ENCODE data around the gene LRRC40. TPM values are rescaled to one million over a fixed set of nuclear protein-coding genes. Genes with fewer than 3 reads are reported as not detected.

Gene LRRC40
- total RNA-seq: 22.6 and 23.4 TPM in 2 replicates

GRCh38 chr1:70205434-70206118 lies at the start of gene LRRC40:
Gene LRRC40, minus strand, starts transcription at chr1:70205579. Its CDS starts 39 bp downstream, at chr1:70205540.
- Mint-ChIP-seq H3K4me3 (peak within 1 kb of the TSS; percentile 100), H3K9me3 (no peaks in the 10 kb centered on the region), H3K36me3 (ENCODE audit: low read depth) (peaks cover 23% of the 10 kb centered on the region), H3K4me1 (ENCODE audit: low read depth) (peaks cover 64% of the 10 kb centered on the region), H3K27ac (peak within 1 kb of the TSS; percentile 96), H3K27me3 (ENCODE audit: insufficient read depth) (no peaks in the 10 kb centered on the region)
- intact Hi-C loops (cut with micrococcal nuclease): loop anchor here (1.0 kb wide), 4 partner anchors 16 to 876 kb away; partner anchors contain the start of genes ANKRD13C, CTH, SRSF11 and ZRANB2
- DNase-seq (ENCODE audit: low spot score): peak; percentile 96

GRCh38 chr1:70248729-70249128 lies 43.4 kb upstream of the LRRC40 start:
- Mint-ChIP-seq H3K4me3 (no peak overlapping the region), H3K36me3 (ENCODE audit: low read depth) (peaks cover 59% of the 10 kb centered on the region), H3K27me3 (ENCODE audit: insufficient read depth) (no peaks in the 10 kb centered on the region), H3K4me1 (ENCODE audit: low read depth) (peaks cover 38% of the 10 kb centered on the region), H3K9me3 (no peaks in the 10 kb centered on the region), H3K27ac (peak overlapping the region; percentile 24)
- intact Hi-C loops (cut with micrococcal nuclease): loop anchor here (5.0 kb wide), 1 partner anchor 264 kb away; no protein-coding TSS in a partner anchor
- DNase-seq (ENCODE audit: low spot score): no peak

DNA sequence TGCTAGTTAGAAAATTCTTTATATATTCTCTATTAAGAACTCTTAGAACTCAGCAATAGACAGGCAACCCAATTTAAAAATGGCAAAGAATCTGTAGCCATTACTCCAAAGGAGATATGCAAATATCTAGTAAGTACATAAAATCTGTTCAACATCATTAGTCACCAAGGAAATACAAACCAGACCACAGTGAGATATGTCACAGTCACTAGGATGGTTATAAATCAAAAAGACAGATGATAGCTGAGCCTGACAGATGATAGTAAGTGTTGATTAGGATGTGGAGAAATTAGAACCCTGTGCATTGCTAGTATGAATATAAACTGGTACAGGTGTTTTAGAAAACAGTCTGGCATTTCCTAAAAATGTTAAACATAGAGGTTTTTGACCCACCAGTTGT lies 42.4 kb upstream of the LRRC40 start:
- intact Hi-C loops (cut with micrococcal nuclease): loop anchor here (5.0 kb wide), 1 partner anchor 265 kb away; no protein-coding TSS in a partner anchor

DNA sequence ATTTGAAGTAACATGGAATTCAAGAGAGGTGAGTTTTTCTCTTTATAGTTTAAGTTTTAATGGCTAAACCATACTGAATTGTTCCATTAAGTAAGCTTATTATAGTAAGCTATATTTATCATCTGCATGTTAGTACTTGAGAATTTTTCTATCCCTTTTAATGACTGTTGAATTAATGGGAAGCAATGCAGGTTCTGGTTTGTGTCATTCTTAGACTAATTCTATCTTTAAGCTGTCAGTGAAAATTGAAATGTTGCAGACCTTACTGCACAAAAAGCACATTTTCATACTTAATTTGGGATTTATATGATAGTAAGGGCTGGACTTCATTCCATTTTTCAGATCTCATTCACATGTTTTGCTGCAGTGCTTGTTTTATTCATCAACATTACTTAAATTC lies 41.7 kb upstream of the LRRC40 start:
- Mint-ChIP-seq H3K4me1 (ENCODE audit: low read depth) (peaks cover 38% of the 10 kb centered on the region), H3K27me3 (ENCODE audit: insufficient read depth) (no peaks in the 10 kb centered on the region), H3K36me3 (ENCODE audit: low read depth) (peaks cover 61% of the 10 kb centered on the region), H3K4me3 (no peak overlapping the region), H3K9me3 (no peaks in the 10 kb centered on the region), H3K27ac (peak overlapping the region; percentile 27)
- DNase-seq (ENCODE audit: low spot score): no peak
- intact Hi-C loops (cut with micrococcal nuclease): loop anchor here (5.0 kb wide), 1 partner anchor 265 kb away; no protein-coding TSS in a partner anchor

More for the DNA sequence above, 42.4 kb upstream of the LRRC40 start:
- H3K9me3 Mint-ChIP-seq: no peaks in the 10 kb centered on the region
- peaks cover 38% of the 10 kb centered on the region for H3K4me1 Mint-ChIP-seq (ENCODE audit: low read depth)
- no peak for DNase-seq (ENCODE audit: low spot score)
- peaks cover 63% of the 10 kb centered on the region for H3K36me3 Mint-ChIP-seq (ENCODE audit: low read depth)
- peak overlapping the region; percentile 5 for H3K27ac Mint-ChIP-seq
- no peak overlapping the region for H3K4me3 Mint-ChIP-seq
- H3K27me3 Mint-ChIP-seq (ENCODE audit: insufficient read depth): no peaks in the 10 kb centered on the region

GRCh38 chr1:70239940-70240339 lies 34.6 kb upstream of the LRRC40 start:
- Mint-ChIP-seq H3K36me3 (ENCODE audit: low read depth) (peaks cover 48% of the 10 kb centered on the region), H3K27me3 (ENCODE audit: insufficient read depth) (no peaks in the 10 kb centered on the region), H3K27ac (no peak overlapping the region), H3K4me1 (ENCODE audit: low read depth) (peaks cover 20% of the 10 kb centered on the region), H3K9me3 (no peaks in the 10 kb centered on the region), H3K4me3 (no peak overlapping the region)
- intact Hi-C loops (cut with micrococcal nuclease): no loop called here
- no peak for DNase-seq (ENCODE audit: low spot score)

- Mint-ChIP-seq H3K36me3 (ENCODE audit: low read depth) (peaks cover 58% of the 10 kb centered on the region), H3K27ac (no peak overlapping the region), H3K27me3 (ENCODE audit: insufficient read depth) (no peaks in the 10 kb centered on the region), H3K4me3 (no peak overlapping the region), H3K4me1 (ENCODE audit: low read depth) (peaks cover 11% of the 10 kb centered on the region), H3K9me3 (no peaks in the 10 kb centered on the region)
- intact Hi-C loops (cut with micrococcal nuclease): loop anchor here (1.0 kb wide), 1 partner anchor 13 kb away; the partner anchor contains the start of gene SRSF11
- no peak for DNase-seq (ENCODE audit: low spot score)
Measured at GRCh38 chr1:70234733-70235132, 29.4 kb upstream of the LRRC40 start.

- no peak for DNase-seq (ENCODE audit: low spot score)
- intact Hi-C loops (cut with micrococcal nuclease): no loop called here
- H3K9me3 Mint-ChIP-seq: no peaks in the 10 kb centered on the region
- peaks cover 59% of the 10 kb centered on the region for H3K36me3 Mint-ChIP-seq (ENCODE audit: low read depth)
- H3K4me1 Mint-ChIP-seq (ENCODE audit: low read depth): peaks cover 22% of the 10 kb centered on the region
- H3K27ac Mint-ChIP-seq: no peak overlapping the region
- H3K4me3 Mint-ChIP-seq: no peak overlapping the region
- no peaks in the 10 kb centered on the region for H3K27me3 Mint-ChIP-seq (ENCODE audit: insufficient read depth)
Measured at GRCh38 chr1:70231475-70231874, 26.1 kb upstream of the LRRC40 start.

GRCh38 chr1:70228670-70229069 lies 23.3 kb upstream of the LRRC40 start:
- Mint-ChIP-seq H3K9me3 (no peaks in the 10 kb centered on the region), H3K27ac (no peak overlapping the region), H3K4me3 (no peak overlapping the region), H3K4me1 (ENCODE audit: low read depth) (peaks cover 31% of the 10 kb centered on the region), H3K27me3 (ENCODE audit: insufficient read depth) (no peaks in the 10 kb centered on the region), H3K36me3 (ENCODE audit: low read depth) (peaks cover 52% of the 10 kb centered on the region)
- intact Hi-C loops (cut with micrococcal nuclease): no loop called here
- DNase-seq (ENCODE audit: low spot score): no peak

DNA sequence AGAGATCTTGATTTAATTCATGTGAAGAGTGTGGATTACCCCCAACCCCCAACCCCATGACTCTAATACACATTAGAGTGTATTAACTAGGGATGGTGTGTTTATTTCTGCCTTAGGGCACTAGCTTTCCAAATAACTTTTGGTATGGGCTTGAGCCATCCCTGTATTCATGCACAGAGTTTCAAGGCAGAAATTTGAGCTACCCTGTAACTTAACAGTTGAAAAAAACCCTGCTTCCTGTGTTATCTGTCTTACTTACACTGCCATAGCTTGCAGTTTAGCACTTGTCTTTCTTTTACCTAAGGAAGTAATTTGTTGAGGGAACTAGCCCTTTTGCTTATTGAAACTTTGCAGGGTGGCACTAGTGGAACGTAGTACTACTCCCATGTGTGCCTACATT lies 22.1 kb upstream of the LRRC40 start:
- Mint-ChIP-seq H3K4me1 (ENCODE audit: low read depth) (peaks cover 41% of the 10 kb centered on the region), H3K9me3 (no peaks in the 10 kb centered on the region), H3K4me3 (no peak overlapping the region), H3K36me3 (ENCODE audit: low read depth) (peaks cover 51% of the 10 kb centered on the region), H3K27ac (peak overlapping the region; percentile 48), H3K27me3 (ENCODE audit: insufficient read depth) (no peaks in the 10 kb centered on the region)
- no peak for DNase-seq (ENCODE audit: low spot score)
- intact Hi-C loops (cut with micrococcal nuclease): no loop called here

- intact Hi-C loops (cut with micrococcal nuclease): loop anchor here (5.0 kb wide), 2 partner anchors 93 to 1728 kb away; partner anchors contain the start of gene DEPDC1
- no peak overlapping the region for H3K4me3 Mint-ChIP-seq
- H3K27ac Mint-ChIP-seq: no peak overlapping the region
- H3K36me3 Mint-ChIP-seq (ENCODE audit: low read depth): peaks cover 39% of the 10 kb centered on the region
- H3K27me3 Mint-ChIP-seq (ENCODE audit: insufficient read depth): no peaks in the 10 kb centered on the region
- no peaks in the 10 kb centered on the region for H3K9me3 Mint-ChIP-seq
- no peak for DNase-seq (ENCODE audit: low spot score)
- H3K4me1 Mint-ChIP-seq (ENCODE audit: low read depth): peaks cover 54% of the 10 kb centered on the region
Measured at GRCh38 chr1:70224954-70225353, 19.6 kb upstream of the LRRC40 start.

DNA sequence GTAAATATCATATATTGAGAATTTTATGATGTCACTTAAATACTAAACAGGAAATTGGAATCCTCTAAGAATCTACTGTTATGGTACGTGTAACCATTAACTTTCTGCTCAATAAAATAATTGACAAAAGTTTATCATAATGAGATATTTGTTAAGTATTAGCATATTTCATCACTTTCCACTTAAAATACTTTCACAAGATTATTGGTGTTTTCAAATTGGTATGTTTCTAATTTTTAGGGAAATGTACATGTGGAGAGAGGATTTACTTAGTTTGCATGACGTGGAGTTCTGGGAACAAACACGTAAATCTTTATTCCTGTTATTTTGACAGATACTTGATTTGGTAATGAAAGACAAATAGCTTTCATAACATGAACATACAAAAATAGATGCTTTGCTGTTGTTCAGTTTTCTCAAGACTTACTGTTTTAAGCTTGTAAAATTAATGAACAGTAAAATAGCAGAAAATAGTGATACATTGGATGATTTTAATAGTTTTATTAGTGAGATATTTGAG lies 17.4 kb upstream of the LRRC40 start:
- no peaks in the 10 kb centered on the region for H3K9me3 Mint-ChIP-seq
- H3K36me3 Mint-ChIP-seq (ENCODE audit: low read depth): peaks cover 30% of the 10 kb centered on the region
- peaks cover 56% of the 10 kb centered on the region for H3K4me1 Mint-ChIP-seq (ENCODE audit: low read depth)

DNA sequence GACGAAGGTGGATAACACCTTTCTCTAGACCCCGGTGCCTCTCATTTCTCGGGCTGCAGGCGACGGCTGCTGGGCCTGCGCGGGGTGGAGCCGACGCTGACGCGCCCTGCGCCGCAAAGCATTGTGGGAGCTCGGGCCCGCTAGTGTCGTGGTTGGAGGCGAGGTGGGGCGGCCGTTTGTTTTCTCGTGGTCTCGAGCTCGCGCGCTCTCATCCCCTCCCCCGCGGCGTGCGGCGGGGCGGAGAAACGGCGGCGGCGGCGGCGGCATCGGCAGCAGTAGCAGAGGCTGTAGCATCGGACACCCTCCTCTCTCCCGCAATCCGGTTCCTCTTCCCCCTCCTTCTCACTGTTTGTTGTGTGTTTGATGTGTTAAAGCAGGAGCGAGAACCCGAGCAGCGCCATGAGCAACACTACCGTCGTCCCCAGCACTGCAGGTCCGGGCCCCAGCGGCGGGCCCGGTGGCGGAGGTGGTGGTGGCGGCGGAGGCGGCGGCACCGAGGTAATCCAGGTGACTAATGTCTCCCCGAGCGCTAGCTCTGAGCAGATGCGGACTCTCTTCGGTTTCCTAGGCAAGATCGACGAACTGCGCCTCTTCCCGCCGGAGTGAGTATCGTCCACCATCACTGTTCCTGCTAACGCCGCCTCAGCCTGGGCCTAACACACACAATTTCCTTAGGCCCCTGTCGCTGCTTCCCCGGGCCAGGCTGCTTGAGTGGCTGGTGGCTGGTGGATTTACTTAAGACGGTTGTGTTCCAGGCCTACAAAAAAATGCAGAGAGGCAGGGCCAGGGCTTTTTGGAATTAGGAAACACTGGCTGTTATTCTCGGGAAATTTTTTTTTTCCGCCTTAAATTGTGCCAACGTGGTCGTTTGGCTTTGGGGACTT lies 16.1 kb upstream of the LRRC40 start, which contains the start of gene SRSF11:
TSS of gene SRSF11 (plus strand) at position 143 of the 884 bp plus-strand sequence. CDS start at position 400, 257 bp downstream.
- no peaks in the 10 kb centered on the region for H3K9me3 Mint-ChIP-seq
- intact Hi-C loops (cut with micrococcal nuclease): loop anchor here (1.0 to 5.0 kb wide), 8 partner anchors 14 to 1724 kb away; partner anchors contain the start of genes ANKRD13C, CTH, DEPDC1 and LRRC40
- peaks cover 32% of the 10 kb centered on the region for H3K36me3 Mint-ChIP-seq (ENCODE audit: low read depth)
- peak within 1 kb of the TSS; percentile 99 for H3K27ac Mint-ChIP-seq
- peak within 1 kb of the TSS; percentile 93 for H3K4me3 Mint-ChIP-seq
- H3K27me3 Mint-ChIP-seq (ENCODE audit: insufficient read depth): no peaks in the 10 kb centered on the region
- peaks cover 43% of the 10 kb centered on the region for H3K4me1 Mint-ChIP-seq (ENCODE audit: low read depth)
- DNase-seq (ENCODE audit: low spot score): peak; percentile 95

More for the DNA sequence above, 17.4 kb upstream of the LRRC40 start:
- intact Hi-C loops (cut with micrococcal nuclease): loop anchor here (5.0 kb wide), 2 partner anchors 90 to 1725 kb away; partner anchors contain the start of gene DEPDC1
- H3K4me3 Mint-ChIP-seq: peak overlapping the region; percentile 93
- H3K27ac Mint-ChIP-seq: peak overlapping the region; percentile 99
- H3K27me3 Mint-ChIP-seq (ENCODE audit: insufficient read depth): no peaks in the 10 kb centered on the region
- no peak for DNase-seq (ENCODE audit: low spot score)
